Iris pigment epithelial cell (primary cell): ENCODE results near the gene TXNDC17.
A peak's percentile ranks its signal among the peaks of the same experiment; 100 is the strongest.
"Not testable (repeated sequence)": the region's sequence is repeated elsewhere in the genome, so short reads cannot be mapped to it uniquely, and the experiment has no call there.

Experiments used
- DNase-seq: peaks from one replicate; pipeline ENCODE4 v3.0.0-alpha.2; 2011; ENCODE audit warnings: low read depth

Gene TXNDC17

DNA sequence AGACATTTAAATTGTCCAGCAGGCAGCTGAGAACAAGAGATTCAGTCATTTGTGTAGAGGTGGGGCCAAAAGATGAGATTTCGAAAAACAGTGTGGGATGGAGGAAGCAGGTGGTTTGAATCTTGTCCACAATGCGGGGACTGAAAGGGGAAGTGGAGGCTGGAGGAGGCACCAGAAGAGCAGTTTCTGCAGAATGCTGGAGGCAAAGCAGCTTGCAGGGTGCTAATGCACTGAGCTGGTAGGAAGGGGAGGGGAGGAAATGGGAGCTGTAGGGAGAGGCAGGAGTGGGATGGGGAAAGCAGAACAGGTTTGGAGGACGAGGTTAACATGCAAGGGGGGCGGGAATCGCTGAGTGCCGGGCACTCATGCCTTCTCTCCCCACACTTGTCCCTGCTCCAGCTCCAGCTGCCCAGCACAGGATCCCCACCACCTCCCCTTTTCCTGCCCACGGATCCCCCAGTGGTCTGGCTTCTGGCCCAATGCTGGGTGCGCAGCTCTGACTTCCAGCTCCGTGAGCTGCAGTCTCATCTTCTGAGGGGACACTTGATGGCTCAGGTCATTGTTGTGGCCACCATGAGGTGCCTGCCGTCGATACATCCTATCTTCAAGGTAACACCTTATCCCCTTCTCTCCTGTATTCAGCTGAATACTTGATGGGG lies 20.1 kb downstream of the TXNDC17 start:
- DNase-seq: no peak

DNA sequence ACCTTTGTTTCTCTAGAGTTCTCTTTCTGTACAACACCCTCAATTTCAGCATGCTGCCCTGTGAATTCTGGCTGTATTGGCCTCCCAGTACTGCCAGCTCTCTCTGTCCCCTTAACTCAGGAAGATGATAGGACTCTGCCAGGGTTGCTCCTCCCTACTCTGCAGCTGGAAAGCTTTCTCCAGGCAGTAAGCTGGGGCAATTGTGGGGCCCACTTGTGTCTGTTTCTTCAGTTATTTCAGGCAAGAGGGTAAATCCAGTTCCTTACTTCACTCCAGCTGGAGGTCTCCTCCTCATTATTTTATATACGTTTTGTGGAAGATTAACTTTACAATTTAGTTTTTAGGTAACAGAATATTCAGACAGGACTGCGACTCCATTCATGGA lies 20.6 kb downstream of the TXNDC17 start:
- no peak for DNase-seq

- DNase-seq: not testable (repeated sequence)
Measured at GRCh38 chr17:6663200-6663599, 22.3 kb downstream of the TXNDC17 start.

GRCh38 chr17:6666077-6666521 lies 25.2 kb downstream of the TXNDC17 start:
- peak; percentile 76 for DNase-seq

GRCh38 chr17:6666557-6666956 lies 25.7 kb downstream of the TXNDC17 start:
- DNase-seq: no peak

DNA sequence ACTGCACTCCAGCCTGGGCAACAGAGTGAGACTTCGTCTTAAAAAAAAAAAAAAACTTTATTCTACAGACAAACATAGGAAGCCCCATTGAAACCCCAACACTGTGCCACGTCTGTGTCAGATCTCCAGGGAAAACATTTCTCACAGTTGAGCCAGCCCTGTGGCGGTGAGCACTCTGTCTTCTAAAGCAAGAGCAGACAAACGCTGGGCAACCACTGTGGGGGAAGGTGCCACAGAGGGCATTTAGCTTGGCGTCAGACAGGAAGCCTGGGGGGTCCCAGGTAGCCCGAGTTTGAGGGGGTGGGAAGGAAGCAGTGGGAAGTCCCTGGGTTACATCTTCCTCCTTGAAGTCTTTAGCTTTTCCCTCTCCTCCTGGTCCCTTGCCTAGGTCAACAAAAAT lies 26.7 kb downstream of the TXNDC17 start:
- DNase-seq: no peak

GRCh38 chr17:6668219-6668618 lies 27.4 kb downstream of the TXNDC17 start:
- no peak for DNase-seq

DNA sequence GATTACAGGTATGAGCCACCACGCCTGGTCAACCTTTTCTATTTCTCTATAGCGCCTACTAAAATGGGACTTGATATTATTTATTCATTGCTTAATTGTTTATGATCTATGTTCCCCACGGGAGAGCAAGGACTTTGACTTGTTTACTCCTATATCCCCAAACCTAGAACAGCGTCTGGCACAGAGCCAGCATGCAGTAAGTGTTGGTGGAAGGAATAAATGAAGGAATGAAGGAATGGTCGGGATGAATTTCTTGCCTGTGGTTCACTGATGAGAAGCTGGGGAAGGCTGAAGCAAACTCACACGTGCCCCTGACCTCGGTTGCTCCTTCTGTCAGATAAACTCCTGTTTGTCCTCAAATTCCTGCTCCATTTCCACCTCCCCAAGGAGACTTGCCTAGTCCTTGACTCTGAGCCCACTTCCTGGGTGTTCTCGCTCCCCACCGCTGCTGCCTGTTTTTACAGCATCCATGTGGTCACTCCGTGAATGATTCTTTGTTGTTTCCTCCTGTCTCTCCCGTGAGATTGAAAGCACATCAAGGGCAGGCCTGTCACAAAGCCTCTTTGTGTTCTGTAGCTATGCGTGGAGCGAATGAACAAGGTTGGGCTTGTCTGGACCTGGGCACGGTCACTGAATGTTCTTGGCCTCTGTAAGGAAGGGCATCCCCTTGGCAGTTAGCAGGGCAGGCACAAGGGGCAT lies 28.0 kb downstream of the TXNDC17 start:
- DNase-seq: no peak

DNA sequence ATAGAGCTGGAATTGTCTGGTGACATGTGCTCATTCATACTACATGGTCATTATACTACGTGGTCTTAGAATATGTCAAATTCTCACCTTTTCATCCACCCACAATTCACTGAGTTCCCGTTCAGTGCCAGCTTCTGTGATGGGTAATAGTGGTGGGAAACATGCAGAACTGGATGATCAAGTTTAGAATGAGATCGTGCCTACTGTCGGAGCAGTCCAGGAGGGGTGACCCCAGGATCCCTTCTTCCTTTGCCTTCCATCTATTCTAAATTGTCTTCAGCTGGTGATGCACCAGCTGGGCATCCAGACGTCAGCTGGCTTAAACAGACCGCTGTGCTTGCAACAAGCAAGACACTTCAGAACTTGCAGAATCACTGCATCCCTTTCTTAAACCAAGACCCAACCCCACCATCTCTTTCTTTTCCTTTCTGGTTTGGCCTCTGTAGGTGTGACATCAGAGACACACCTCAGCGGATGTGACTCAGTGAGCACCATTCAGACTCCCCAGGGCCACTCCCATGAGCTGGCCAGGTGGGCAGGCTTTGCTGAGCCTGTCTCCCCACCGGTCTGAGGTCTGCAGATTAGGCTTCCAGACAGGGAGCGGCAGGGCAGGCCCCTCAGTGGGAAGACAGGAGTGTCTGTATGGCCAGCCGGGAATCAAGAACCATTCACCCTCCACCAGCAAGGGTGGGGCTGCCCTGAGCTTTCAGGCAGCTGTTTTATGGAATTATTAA lies 28.8 kb downstream of the TXNDC17 start:
- DNase-seq: no peak

DNA sequence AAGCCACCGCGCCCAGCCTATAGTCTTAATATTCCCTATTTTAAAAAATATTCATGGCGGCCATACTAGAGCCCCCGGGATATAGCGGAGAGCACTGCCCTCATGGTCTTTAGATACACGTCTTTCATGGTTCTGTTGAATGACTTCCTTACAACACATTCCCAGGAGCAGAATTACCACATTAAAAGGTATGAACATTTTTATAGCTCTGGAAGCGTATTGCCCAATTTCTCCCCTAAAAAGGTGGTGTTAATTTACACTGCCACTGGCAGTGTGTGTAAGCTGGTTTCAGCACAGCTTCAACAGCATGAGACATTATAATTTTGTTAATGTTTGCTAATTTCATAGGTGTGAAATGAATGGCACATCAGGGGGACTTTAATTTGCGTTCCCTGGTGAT lies 29.7 kb downstream of the TXNDC17 start:
- no peak for DNase-seq

DNA sequence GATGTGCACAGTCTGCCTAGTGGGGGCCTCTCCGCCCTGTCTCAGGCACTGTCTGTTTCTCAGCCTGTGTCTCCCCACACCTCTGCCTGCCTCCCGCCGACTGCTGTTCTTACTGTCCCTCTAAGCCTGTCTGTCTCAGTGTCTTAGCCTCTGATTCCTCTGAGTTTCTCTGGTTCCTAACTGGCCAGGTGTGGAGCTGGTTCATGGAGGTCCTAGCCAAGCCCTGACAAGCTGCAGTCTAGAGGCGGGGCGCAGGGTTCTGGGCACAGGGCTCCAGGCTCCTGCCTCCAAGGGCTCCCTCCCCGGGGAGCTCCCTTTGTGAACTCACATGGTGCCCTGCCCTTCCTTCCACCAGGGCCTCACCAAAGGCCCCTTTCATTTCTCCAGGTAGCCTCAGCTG lies 30.1 kb downstream of the TXNDC17 start:
- DNase-seq: no peak

- DNase-seq: no peak
Measured at GRCh38 chr17:6671431-6671830, 30.6 kb downstream of the TXNDC17 start.

DNA sequence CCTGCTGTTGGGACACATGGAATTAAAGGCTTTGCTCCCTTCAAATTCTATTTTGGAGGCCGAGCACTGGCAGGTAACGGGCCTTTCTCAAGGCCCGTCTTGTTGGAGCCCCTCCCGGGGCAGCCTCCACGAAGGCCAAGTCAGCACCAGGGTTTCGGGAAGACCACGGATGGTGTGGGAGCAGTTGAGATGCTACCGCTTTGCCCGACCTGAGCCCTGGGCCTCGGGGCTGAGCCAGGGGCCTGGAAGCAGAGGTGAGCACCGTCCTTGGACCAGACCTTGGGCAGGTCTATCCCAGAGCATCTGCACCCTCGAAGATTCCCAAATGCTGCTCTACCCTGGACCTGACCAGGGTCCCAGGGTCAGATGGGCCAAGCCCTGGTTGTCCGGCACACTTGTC lies 33.7 kb downstream of the TXNDC17 start:
- no peak for DNase-seq

DNA sequence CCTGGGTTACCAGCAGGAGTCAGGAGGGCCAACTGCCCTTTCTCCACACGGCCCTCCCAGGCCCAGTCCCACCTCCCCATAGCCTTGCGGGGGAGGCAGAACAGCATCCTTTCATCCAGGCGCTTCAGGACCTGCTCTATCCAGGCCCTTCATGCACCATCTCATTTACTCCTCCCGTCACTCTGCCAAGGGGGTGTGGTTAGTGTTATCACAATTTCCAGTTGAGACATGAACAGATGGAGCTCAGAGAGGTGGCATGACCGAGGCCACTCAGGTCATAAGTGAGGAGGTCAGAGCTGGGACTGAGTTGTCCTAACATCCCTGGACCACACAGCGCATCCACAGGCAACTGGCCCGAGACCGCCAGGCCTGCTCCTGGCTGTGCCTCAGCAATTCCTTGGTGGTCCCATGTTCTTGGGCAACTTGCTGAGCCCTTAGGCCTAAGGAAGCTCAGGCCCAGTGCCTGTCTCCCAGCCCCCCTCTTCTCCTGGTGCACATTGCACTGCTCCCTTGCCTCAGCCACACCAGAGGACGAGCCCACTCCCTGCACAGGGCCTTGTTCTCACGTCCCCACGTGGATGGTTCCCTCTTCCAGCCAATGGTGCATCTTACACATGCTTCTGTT lies 34.5 kb downstream of the TXNDC17 start:
- DNase-seq: no peak

DNA sequence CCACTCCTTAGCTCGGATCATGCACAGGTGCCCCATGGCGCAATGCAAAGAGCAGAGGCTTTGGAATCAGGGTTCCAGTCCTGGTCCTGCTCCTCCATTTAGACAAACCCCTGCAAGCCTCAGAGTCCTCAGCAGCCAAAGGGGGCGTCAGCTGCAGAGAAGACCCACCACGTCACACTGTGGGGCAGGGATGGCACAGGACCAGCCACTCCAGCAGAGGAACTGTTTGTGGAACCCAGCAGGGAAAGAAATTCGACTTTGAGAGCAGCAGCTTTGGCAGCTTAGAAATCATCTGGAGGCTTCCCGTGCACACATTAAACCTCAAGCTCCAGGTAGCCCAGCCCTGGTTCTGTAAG lies 35.9 kb downstream of the TXNDC17 start:
- DNase-seq: no peak

DNA sequence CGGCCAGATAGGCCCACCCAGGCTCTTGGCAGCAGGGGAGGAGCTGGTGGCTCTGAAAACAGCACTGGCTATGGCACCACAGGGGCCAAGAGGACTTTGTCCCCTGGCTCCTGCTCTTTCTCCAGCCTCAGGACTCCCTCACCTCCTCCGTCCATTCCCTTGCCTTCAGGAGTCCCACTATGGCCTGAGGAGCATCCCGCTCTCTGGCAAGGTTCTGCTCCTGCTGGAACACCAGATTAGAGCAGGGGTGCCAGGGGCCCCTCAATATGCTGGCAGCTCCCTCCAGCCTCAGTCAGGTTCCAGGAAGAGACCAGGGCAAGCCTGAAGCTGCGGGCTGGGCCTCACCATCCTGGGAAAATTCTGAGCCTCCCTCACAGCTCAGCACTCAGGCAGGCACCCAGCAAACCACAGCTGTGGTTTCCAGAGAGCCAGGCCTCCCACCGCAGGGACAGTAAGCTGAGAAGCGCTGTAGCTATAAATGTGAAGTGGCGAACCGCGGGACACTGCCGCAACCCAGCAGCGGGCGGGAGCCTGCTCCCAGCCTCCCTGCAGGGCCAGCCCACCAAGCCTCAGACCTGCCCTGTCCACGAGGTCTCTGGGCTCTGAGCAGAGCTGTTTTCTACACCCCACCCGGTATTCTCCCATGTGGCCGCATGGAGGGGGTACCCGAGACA lies 36.4 kb downstream of the TXNDC17 start:
- DNase-seq: peak; percentile 18

- no peak for DNase-seq
Measured at GRCh38 chr17:6677946-6678345, 37.1 kb downstream of the TXNDC17 start.

- DNase-seq: no peak
Measured at GRCh38 chr17:6679241-6679640, 38.4 kb downstream of the TXNDC17 start.

DNA sequence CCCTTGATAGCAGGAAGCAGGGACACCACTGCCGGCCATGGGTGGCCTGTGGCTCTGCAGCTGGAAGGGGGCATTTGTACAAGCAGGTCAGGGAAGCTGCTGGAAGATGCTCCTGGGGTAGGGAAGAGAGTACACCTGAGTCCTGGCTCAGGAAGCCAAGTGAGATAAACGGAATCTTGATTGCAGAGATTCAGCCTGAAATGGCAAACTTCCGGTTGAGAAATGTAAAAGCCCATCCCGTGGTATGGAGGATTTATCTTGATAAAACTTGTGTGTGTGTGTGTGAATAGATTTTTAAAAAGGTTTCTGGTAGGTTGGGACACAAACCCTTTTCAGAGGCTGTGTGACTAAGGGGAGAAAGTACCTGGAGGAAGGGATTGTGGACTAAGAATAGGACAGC lies 40.3 kb downstream of the TXNDC17 start:
- DNase-seq: no peak

DNA sequence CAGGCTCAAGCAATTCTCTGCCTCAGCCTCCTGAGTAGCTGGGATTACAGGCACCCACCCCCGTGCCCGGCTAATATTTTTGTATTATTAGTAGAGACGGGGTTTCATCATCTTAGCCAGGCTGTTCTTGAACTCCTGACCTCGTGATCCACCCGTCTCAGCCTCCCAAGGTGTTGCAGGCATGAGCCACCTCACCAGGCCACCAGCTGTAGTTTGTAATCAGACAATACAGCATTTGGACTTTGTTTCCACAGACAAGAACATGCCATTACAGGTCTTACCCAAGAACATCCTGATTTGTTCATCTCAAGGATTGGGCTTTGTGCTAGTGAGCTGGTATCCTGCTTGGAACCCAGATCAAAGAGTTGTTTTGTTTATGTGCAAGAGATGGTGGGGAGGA lies 40.8 kb downstream of the TXNDC17 start:
- DNase-seq: no peak

GRCh38 chr17:6682339-6682738 lies 41.5 kb downstream of the TXNDC17 start:
- DNase-seq: no peak

DNA sequence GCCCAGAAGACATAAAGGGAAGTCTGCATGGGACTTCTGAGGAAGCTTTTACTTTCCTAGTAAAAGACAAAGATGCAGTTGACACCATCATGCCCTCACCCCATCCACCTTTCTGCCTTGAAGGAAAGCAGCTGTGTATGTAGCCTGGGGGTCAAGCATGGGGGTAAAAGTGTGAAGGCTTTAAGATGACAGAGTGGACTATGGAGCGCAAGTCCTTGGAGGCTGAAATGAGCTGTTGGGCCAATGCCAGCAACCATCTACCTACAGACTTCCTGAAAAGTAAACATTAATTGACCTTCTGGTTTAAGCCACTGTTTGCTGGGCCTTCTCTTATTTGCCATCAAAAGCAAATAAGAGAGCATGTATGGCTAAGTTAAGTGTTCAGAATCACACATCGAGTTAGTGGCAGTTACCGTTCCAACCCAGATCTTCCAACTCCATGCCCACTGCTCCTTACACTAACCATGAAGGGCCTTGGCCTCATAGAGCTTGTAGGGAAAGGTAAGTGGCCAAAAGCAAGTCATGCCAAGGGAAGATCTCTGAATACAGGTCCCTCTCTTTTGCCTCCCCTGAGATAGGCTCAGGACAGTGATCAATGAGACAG lies 42.3 kb downstream of the TXNDC17 start:
- DNase-seq: no peak
